Measurements from ENCODE around the gene OLR1.

DNA sequence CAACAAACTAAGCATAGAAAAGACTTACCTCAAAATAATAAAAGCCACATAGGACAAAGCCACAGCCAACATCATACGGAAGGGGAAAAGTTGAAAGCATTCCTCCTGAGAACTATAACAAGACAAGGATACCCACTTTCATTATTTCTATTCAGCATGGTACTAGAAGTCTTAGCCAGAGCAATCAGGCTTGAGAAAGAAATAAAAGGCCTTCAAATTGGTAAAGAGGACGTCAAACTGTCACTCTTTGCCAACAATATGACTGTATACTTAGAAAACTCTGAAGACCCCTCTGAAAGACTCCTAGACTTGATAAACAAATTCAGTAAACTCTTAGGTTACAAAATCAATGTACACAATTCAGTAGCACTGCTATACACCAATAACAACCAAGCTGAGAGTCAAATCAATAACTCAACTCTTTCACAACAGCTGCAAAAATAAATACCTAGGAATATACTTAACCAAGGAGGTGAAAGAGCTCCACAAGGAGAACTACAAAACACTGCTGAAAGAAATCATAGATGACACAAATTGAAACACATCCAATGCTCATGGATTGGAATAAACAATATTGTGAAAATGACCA lies 61.6 kb downstream of the OLR1 start:
- TF ChIP-seq, protein P1, sequence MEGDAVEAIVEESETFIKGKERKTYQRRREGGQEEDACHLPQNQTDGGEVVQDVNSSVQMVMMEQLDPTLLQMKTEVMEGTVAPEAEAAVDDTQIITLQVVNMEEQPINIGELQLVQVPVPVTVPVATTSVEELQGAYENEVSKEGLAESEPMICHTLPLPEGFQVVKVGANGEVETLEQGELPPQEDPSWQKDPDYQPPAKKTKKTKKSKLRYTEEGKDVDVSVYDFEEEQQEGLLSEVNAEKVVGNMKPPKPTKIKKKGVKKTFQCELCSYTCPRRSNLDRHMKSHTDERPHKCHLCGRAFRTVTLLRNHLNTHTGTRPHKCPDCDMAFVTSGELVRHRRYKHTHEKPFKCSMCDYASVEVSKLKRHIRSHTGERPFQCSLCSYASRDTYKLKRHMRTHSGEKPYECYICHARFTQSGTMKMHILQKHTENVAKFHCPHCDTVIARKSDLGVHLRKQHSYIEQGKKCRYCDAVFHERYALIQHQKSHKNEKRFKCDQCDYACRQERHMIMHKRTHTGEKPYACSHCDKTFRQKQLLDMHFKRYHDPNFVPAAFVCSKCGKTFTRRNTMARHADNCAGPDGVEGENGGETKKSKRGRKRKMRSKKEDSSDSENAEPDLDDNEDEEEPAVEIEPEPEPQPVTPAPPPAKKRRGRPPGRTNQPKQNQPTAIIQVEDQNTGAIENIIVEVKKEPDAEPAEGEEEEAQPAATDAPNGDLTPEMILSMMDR (conservative IDR thresholded peaks at IDR 0.05; ENCODE audit: low read depth, low read length): no peak
- TF ChIP-seq EZH2 (IDR thresholded peaks at IDR 0.05; ENCODE audit: borderline replicate concordance, low read depth, low read length, poor library complexity, severe bottlenecking): no peak
